CD14-positive monocyte (primary cell): ENCODE results near the gene HAND2. TPM values are rescaled to one million over a fixed set of nuclear protein-coding genes. Genes with fewer than 3 reads are reported as not detected.
A peak's percentile ranks its signal among the peaks of the same experiment; 100 is the strongest.

Experiments used
- DNase-seq, 3 donors: peaks; one replicate each; pipeline ENCODE4 v3.0.0-alpha.2; 2011 to 2022
- H2AFZ ChIP-seq: 2 replicates; pipeline ENCODE4 v1.6.0; 2012; ENCODE audit warnings: mild to moderate bottlenecking, low read depth, low read length, inconsistent platforms; ENCODE audit not compliant: insufficient read depth, poor library complexity, severe bottlenecking
- H3K27ac ChIP-seq, 2 donors: 1 replicate in 1 of 2; 2 replicates in 1 of 2; pipeline ENCODE4 v1.5.1; 2012 to 2013; ENCODE audit warnings: low read length in 2 of 2, control low read depth in 1 of 2, inconsistent platforms in 1 of 2, low read depth in 1 of 2, mild to moderate bottlenecking in 1 of 2
- H3K27me3 ChIP-seq, 2 donors: one replicate each; pipeline versions ENCODE4 v1.6.0 to v1.6.1; 2011 to 2013; ENCODE audit warnings: low read length in 2 of 2; ENCODE audit not compliant: control insufficient read depth in 2 of 2, insufficient read depth in 2 of 2
- H3K36me3 ChIP-seq, 2 donors: replicated peaks in 1 of 2; 1 replicate in 1 of 2; 2 replicates in 1 of 2; pipeline versions ENCODE4 v1.5.1 to v1.6.1; 2012 to 2013; ENCODE audit warnings: low read length in 2 of 2, control low read depth in 1 of 2, inconsistent platforms in 1 of 2, mild to moderate bottlenecking in 1 of 2; ENCODE audit not compliant: insufficient read depth in 2 of 2, control insufficient read depth in 1 of 2
- H3K4me1 ChIP-seq, 2 donors: 1 replicate in 1 of 2; 2 replicates in 1 of 2; pipeline versions ENCODE4 v1.5.1 to v1.6.1; 2012 to 2013; ENCODE audit warnings: low read length in 2 of 2, control low read depth in 1 of 2, inconsistent platforms in 1 of 2, mild to moderate bottlenecking in 1 of 2, moderate library complexity in 1 of 2; ENCODE audit not compliant: insufficient read depth in 2 of 2, control insufficient read depth in 1 of 2
- H3K4me2 ChIP-seq: replicated peaks from 2 replicates; pipeline ENCODE3; 2012; ENCODE audit warnings: low read length, moderate library complexity, mild to moderate bottlenecking; ENCODE audit not compliant: poor library complexity, severe bottlenecking; ENCODE audit errors: extremely low read depth
- H3K4me3 ChIP-seq, 3 experiments: fragments of 200-600 bp in 1 of 3; sonication (generic) in 1 of 3; replicated peaks in 1 of 3; 1 replicate in 2 of 3; 2 replicates in 1 of 3; pipeline ENCODE4 v1.5.1; 2011 to 2013; ENCODE audit warnings: low read length in 3 of 3, mild to moderate bottlenecking in 3 of 3, control low read depth in 2 of 3, low read depth in 2 of 3, inconsistent platforms in 1 of 3, moderate library complexity in 1 of 3
- H3K79me2 ChIP-seq: 2 replicates; pipeline ENCODE4 v1.6.0; 2012; ENCODE audit warnings: mild to moderate bottlenecking, control low read depth, inconsistent platforms, low read length, moderate library complexity; ENCODE audit not compliant: insufficient read depth
- H3K9ac ChIP-seq: 2 replicates; pipeline ENCODE4 v1.6.0; 2017; ENCODE audit warnings: low read length, mild to moderate bottlenecking; ENCODE audit not compliant: insufficient read depth, poor library complexity, severe bottlenecking
- H3K9me3 ChIP-seq, 2 donors: replicated peaks in 1 of 2; 1 replicate in 1 of 2; 2 replicates in 1 of 2; pipeline versions ENCODE4 v1.5.1 to v1.6.1; 2012 to 2013; ENCODE audit warnings: low read length in 2 of 2, control low read depth in 1 of 2; ENCODE audit not compliant: control insufficient read depth in 1 of 2, insufficient read depth in 1 of 2
- H4K20me1 ChIP-seq: 2 replicates; pipeline ENCODE4 v1.6.0; 2012; ENCODE audit warnings: mild to moderate bottlenecking, low read length, control low read depth, moderate library complexity; ENCODE audit not compliant: insufficient read depth
- H3K27ac Mint-ChIP-seq, 7 donors: one replicate each; pipeline ENCODE4 v1.8.0; 2020; ENCODE audit warnings: mild to moderate bottlenecking in 7 of 7, mixed read lengths in 7 of 7, moderate library complexity in 6 of 7, inconsistent platforms in 2 of 7
- H3K27me3 Mint-ChIP-seq, 3 donors: one replicate each; pipeline ENCODE4 v1.8.0; 2021 to 2022; ENCODE audit warnings: low read depth in 3 of 3, mild to moderate bottlenecking in 3 of 3, mixed read lengths in 3 of 3, moderate library complexity in 3 of 3, inconsistent platforms in 1 of 3
- H3K36me3 Mint-ChIP-seq, 2 donors: one replicate each; pipeline ENCODE4 v1.8.0; 2020; ENCODE audit warnings: mixed read lengths in 2 of 2, inconsistent platforms in 1 of 2, mild to moderate bottlenecking in 1 of 2
- H3K4me1 Mint-ChIP-seq: one replicate; pipeline ENCODE4 v1.8.0; 2020; ENCODE audit warnings: mild to moderate bottlenecking, mixed read lengths
- H3K4me3 Mint-ChIP-seq, 2 donors: one replicate each; pipeline ENCODE4 v1.8.0; 2020; ENCODE audit warnings: mild to moderate bottlenecking in 2 of 2, mixed read lengths in 2 of 2, moderate library complexity in 1 of 2
- H3K9me3 Mint-ChIP-seq, 7 donors: one replicate each; pipeline ENCODE4 v1.8.0; 2020 to 2022; ENCODE audit warnings: mixed read lengths in 7 of 7, mild to moderate bottlenecking in 6 of 7, moderate library complexity in 6 of 7, inconsistent platforms in 2 of 7
- CTCF ChIP-seq: fragments of 200-600 bp; IDR thresholded peaks from one replicate; pipeline ENCODE4 v1.8.0; 2022; ENCODE audit warnings: antibody characterized with exemption, mild to moderate bottlenecking
- WGBS: methylation state at CpG from one replicate; pipeline ENCODE4 v1.1.5; 2013; ENCODE audit warnings: missing lambda C conversion rate; ENCODE audit not compliant: insufficient coverage; 5-methylcytosine and 5-hydroxymethylcytosine counted together
- intact Hi-C, 2 donors: fragments of 100-400 bp; cut with micrococcal nuclease; formaldehyde crosslinking; loops; one replicate each; pipeline versions ENCODE4 v1.15.0 to v1.15.1; 2023
- polyA plus RNA-seq, 3 donors: library from polyadenylated mRNA; depleted of rRNA in 1 of 3; unstranded in 2 of 3; stranded (reverse) in 1 of 3; fragments of 300-500 nt in 2 of 3; fragments of >200 nt in 1 of 3; fragmentation: Illumina TruSeq in 2 of 3; gene quantifications; 1 replicate in 2 of 3; 2 replicates in 1 of 3; pipeline ENCODE4 v1.2.3, GENCODE V29; 2012 to 2021

Gene HAND2
- polyA plus RNA-seq, 3 donors = not detected

- Histone ChIP-seq H3K36me3 (no peaks in the 10 kb centered on the region), H3K9me3 (no peaks in the 10 kb centered on the region), H4K20me1 (no peaks in the 10 kb centered on the region), H3K9ac (no peak overlapping the region), H3K27me3 (no peaks in the 10 kb centered on the region), H3K79me2 (no peaks in the 10 kb centered on the region), H3K4me1 (no peaks in the 10 kb centered on the region), H3K4me3 (no peak overlapping the region), H3K4me2 (no peak overlapping the region), H2AFZ (no peak overlapping the region), H3K27ac (no peak overlapping the region)
- no peak overlapping the region for H3K4me3 Mint-ChIP-seq
- TF ChIP-seq CTCF = no peak
- DNase-seq = no peak
- no CpG with 5 or more reads among the region's 1 CpG for WGBS
- H3K27me3 Mint-ChIP-seq = peaks cover 0 to 1% (median 0%) of the 10 kb centered on the region in 3 donors
- intact Hi-C loops = no loop called here
- peaks cover 0 to 2% (median 0%) of the 10 kb centered on the region in 7 donors for H3K9me3 Mint-ChIP-seq
- H3K4me1 Mint-ChIP-seq = no peaks in the 10 kb centered on the region
- H3K36me3 Mint-ChIP-seq = no peaks in the 10 kb centered on the region
- peak overlapping the region in 3 of 7 donors; percentile 55 to 83 (median 62) for H3K27ac Mint-ChIP-seq
Observed at GRCh38 chr4:173482330-173482931, 47.6 kb downstream of the HAND2 start.

DNA sequence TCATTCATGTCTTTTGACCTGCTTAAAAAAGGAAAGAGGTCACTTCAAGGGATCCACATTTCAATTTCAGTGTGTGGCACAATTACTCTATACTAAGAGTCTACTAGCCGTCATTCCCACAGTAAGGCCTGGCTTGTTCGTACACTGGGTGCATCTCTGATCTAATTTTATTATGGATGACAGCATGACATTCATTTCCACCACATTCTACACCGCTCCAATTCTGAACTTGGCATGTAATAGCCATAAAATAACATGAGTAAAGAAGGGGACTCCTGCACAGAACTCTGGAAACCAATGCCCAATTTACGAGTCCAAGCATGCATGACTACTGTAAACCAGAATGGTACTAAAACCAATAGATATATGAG, 51.1 kb downstream of the HAND2 start:
- no peaks in the 10 kb centered on the region for H3K4me1 Mint-ChIP-seq
- H3K36me3 Mint-ChIP-seq = no peaks in the 10 kb centered on the region
- H3K27ac Mint-ChIP-seq = no peak overlapping the region
- Histone ChIP-seq H4K20me1 (no peaks in the 10 kb centered on the region), H3K4me1 (no peaks in the 10 kb centered on the region), H3K9me3 (no peaks in the 10 kb centered on the region), H3K79me2 (no peaks in the 10 kb centered on the region), H3K27ac (no peak overlapping the region), H3K36me3 (no peaks in the 10 kb centered on the region), H3K27me3 (no peaks in the 10 kb centered on the region), H3K9ac (no peak overlapping the region), H2AFZ (no peak overlapping the region), H3K4me2 (no peak overlapping the region), H3K4me3 (no peak overlapping the region)
- peaks cover 0 to 2% (median 2%) of the 10 kb centered on the region in 7 donors for H3K9me3 Mint-ChIP-seq
- intact Hi-C loops = no loop called here
- no peak for DNase-seq
- no CpG with 5 or more reads among the region's 4 CpGs for WGBS
- peaks cover 0 to 4% (median 1%) of the 10 kb centered on the region in 3 donors for H3K27me3 Mint-ChIP-seq
- no peak overlapping the region for H3K4me3 Mint-ChIP-seq
- TF ChIP-seq CTCF = no peak
